Measurements from ENCODE around the gene PCGF3.

DNA sequence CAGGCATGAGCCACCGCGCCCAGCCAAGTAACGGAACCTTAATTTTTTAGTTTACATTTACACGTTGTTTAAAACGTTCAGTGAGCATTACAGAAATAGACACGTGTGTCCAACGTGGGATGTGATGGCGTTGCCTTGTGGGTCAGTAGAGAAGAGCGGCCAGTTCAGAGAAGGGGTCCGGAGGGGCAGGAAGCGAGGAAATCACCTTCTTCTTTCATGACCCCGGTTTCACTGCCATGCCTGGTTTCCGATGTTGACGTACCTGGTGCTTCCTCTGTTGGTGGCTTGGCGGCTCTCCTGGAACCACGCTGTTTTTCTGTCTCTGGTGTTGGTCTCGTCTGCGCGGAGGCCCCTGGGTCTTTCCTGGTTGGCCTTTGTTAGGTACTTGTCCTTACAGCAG, 42.8 kb downstream of the PCGF3 start:
- no peak for TF ChIP-seq ZNF274 (IDR thresholded peaks at IDR 0.05; ENCODE audit: low read depth, low read length)
- no peak for TF ChIP-seq YY1 (IDR thresholded peaks at IDR 0.05; ENCODE audit: insufficient read depth, insufficient read length)
